Liver (tissue), 9 donors: Measurements from ENCODE around the gene SLC12A2. TPM values are rescaled to one million over a fixed set of nuclear protein-coding genes. Genes with fewer than 3 reads are reported as not detected.

ENCODE experiments used
- DNase-seq: peaks from one replicate; pipeline ENCODE4 v3.0.0-alpha.2; 2017; ENCODE audit warnings: low spot score
- H3K27ac ChIP-seq, 2 donors: one replicate each; pipeline ENCODE4 v1.7.0; 2013; ENCODE audit warnings: inconsistent platforms in 2 of 2, low read length in 2 of 2, control low read depth in 1 of 2, low read depth in 1 of 2, mild to moderate bottlenecking in 1 of 2
- H3K27me3 ChIP-seq, 4 donors: one replicate each; pipeline versions ENCODE4 v1.6.1 to v1.7.0; 2013; ENCODE audit warnings: low read length in 3 of 4, inconsistent platforms in 1 of 4, mild to moderate bottlenecking in 1 of 4, moderate library complexity in 1 of 4; ENCODE audit not compliant: control insufficient read depth in 4 of 4, insufficient read depth in 4 of 4
- H3K36me3 ChIP-seq, 4 donors: one replicate each; pipeline versions ENCODE4 v1.6.1 to v1.7.0; 2013; ENCODE audit warnings: low read length in 3 of 4, mild to moderate bottlenecking in 3 of 4, low read depth in 1 of 4, moderate library complexity in 1 of 4; ENCODE audit not compliant: control insufficient read depth in 4 of 4, insufficient read depth in 3 of 4
- H3K4me1 ChIP-seq, 4 donors: one replicate each; pipeline versions ENCODE4 v1.6.1 to v1.7.0; 2013; ENCODE audit warnings: low read length in 3 of 4, mild to moderate bottlenecking in 3 of 4, moderate library complexity in 1 of 4; ENCODE audit not compliant: control insufficient read depth in 4 of 4, insufficient read depth in 4 of 4
- H3K4me3 ChIP-seq, 3 donors: one replicate each; pipeline versions ENCODE4 v1.6.1 to v1.7.0; 2013; ENCODE audit warnings: low read length in 3 of 3, control low read depth in 1 of 3, low read depth in 1 of 3, mild to moderate bottlenecking in 1 of 3
- H3K9ac ChIP-seq, 2 donors: one replicate each; pipeline ENCODE4 v1.7.0; 2013; ENCODE audit warnings: low read length in 2 of 2, mild to moderate bottlenecking in 2 of 2, moderate library complexity in 2 of 2, control low read depth in 1 of 2, low read depth in 1 of 2
- H3K9me3 ChIP-seq, 4 donors: one replicate each; pipeline versions ENCODE4 v1.6.1 to v1.7.0; 2013; ENCODE audit warnings: low read length in 3 of 4; ENCODE audit not compliant: control insufficient read depth in 4 of 4
- FOXA2 ChIP-seq: IDR thresholded peaks from 2 replicates; pipeline ENCODE4 v1.6.1; 2016; ENCODE audit warnings: antibody characterized with exemption
- GABPA ChIP-seq, 2 donors: IDR thresholded peaks in 1 of 2; conservative IDR thresholded peaks in 1 of 2; 2 replicates each; pipeline ENCODE4 v1.6.1; 2016; ENCODE audit warnings: antibody characterized with exemption in 2 of 2, mild to moderate bottlenecking in 1 of 2, moderate library complexity in 1 of 2
- HNF4A ChIP-seq, 2 donors: conservative IDR thresholded peaks; 2 replicates each; pipeline ENCODE4 v1.6.1; 2016; ENCODE audit warnings: antibody characterized with exemption in 2 of 2, mild to moderate bottlenecking in 2 of 2
- HNF4G ChIP-seq: IDR thresholded peaks from 2 replicates; pipeline ENCODE4 v1.6.1; 2016; ENCODE audit warnings: antibody characterized with exemption
- JUND ChIP-seq, 2 donors: IDR thresholded peaks; 2 replicates each; pipeline ENCODE4 v1.6.1; 2016; ENCODE audit warnings: antibody characterized with exemption in 2 of 2
- NR2F2 ChIP-seq: IDR thresholded peaks from 2 replicates; pipeline ENCODE4 v1.6.1; 2016; ENCODE audit warnings: antibody characterized with exemption
- RAD21 ChIP-seq, 2 donors: IDR thresholded peaks; 2 replicates each; pipeline ENCODE4 v1.6.1; 2016; ENCODE audit warnings: antibody characterized with exemption in 2 of 2, mild to moderate bottlenecking in 2 of 2
- RXRA ChIP-seq, 2 donors: IDR thresholded peaks; 2 replicates each; pipeline ENCODE4 v1.6.1; 2017 to 2018; ENCODE audit warnings: antibody characterized with exemption in 2 of 2, mild to moderate bottlenecking in 1 of 2
- SP1 ChIP-seq: IDR thresholded peaks from 2 replicates; pipeline ENCODE4 v1.6.1; 2018; ENCODE audit warnings: antibody characterized with exemption, mild to moderate bottlenecking
- TAF1 ChIP-seq: conservative IDR thresholded peaks from 2 replicates; pipeline ENCODE4 v1.6.1; 2016; ENCODE audit warnings: antibody characterized with exemption, mild to moderate bottlenecking
- YY1 ChIP-seq: IDR thresholded peaks from 2 replicates; pipeline ENCODE4 v1.6.1; 2016; ENCODE audit warnings: antibody characterized with exemption, mild to moderate bottlenecking
- WGBS: extraction: QIAGEN DNeasy Blood & Tissue Kit; methylation state at CpG from one replicate; pipeline ENCODE4 v1.1.7; 2013; 5-methylcytosine and 5-hydroxymethylcytosine counted together
- polyA plus RNA-seq, 2 donors: library from polyadenylated mRNA; stranded (reverse) in 1 of 2; unstranded in 1 of 2; fragments of 200-250 nt in 1 of 2; fragments of >200 nt in 1 of 2; fragmentation: Nextera tagmentation in 1 of 2; extraction: Ambion mirVana in 1 of 2; gene quantifications; one replicate each; pipeline versions ENCODE4 v1.2.1 to v1.2.3, GENCODE V29; 2013 to 2015
- total RNA-seq, 2 donors: library from RNA; depleted of rRNA; stranded (reverse); fragments of >200 nt; gene quantifications; one replicate each; pipeline ENCODE4 v1.2.3, GENCODE V29; 2014
- TF ChIP-seq, protein P1 (sequence below): fragments of 150-350 bp; IDR thresholded peaks from 2 replicates; pipeline ENCODE4 v1.5.1; 2017; ENCODE audit warnings: improper control_type of control experiment, low read depth, low read length; ENCODE audit not compliant: missing input control
- TF ChIP-seq, protein P2 (sequence below): IDR thresholded peaks from 2 replicates; pipeline ENCODE4 v1.6.1; 2016; ENCODE audit warnings: antibody characterized with exemption
- TF ChIP-seq, protein P3 (sequence below): IDR thresholded peaks from 2 replicates; pipeline ENCODE4 v1.6.1; 2016; ENCODE audit warnings: antibody characterized with exemption
- TF ChIP-seq, protein P4 (sequence below): IDR thresholded peaks from 2 replicates; pipeline ENCODE4 v1.6.1; 2016; ENCODE audit warnings: antibody characterized with exemption
- TF ChIP-seq, protein P5 (sequence below): IDR thresholded peaks from 2 replicates; pipeline ENCODE4 v1.6.1; 2016; ENCODE audit warnings: antibody characterized with exemption, mild to moderate bottlenecking
- donor health status: healthy.
- donor health status: healthy.
- donor health status: healthy.
- donor health status: healthy.
- donor health status: healthy.

The SLC12A2 gene
- total and polyA plus RNA-seq, 4 donors = 2.5 to 10.9 (median 5.7) TPM

DNA sequence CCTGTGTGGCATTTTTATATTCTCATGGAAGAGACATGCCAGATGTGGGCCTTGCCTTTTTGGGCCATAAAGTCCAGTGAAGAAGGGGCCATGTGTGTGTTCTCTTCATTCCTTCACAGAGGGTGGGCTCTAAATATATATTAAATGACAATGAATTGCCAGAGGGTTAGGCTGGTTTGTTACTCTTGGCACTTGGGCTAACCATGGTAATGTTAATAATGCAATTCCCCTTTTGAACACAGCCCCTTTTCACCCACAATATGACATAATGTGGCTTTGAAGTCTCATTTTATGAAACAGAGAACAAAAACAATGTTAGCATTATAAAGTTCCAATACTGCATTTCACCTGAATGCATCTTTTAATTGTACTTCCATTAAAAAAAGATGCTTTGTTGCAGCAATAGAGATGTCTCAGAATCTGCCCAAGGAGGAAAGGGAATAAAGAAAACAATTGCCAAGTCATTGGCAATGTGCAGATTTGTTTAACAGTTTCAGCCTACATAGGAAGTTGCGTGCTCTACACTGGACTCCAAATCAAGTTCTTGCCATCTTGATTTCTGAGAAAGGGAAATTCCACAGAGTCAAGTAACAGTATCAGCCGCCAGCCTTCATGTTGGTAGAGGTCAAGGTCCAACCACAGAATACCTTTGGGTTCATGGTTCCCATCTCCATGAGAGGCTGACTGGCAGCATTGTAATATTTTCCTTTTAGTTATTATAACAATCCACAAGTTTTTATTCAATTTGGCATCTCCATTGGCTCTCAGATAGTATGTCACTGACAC, 141.9 kb downstream of the SLC12A2 start:
- no peak overlapping the region for H3K4me3 ChIP-seq
- no peaks in the 10 kb centered on the region for H3K4me1 ChIP-seq
- H3K9ac ChIP-seq = no peak overlapping the region
- WGBS = 88% methylated on average over 2 of the region's 2 CpGs
- TF ChIP-seq FOXA2 (no peak), JUND (IDR thresholded peaks at IDR 0.05) (no peak), GABPA (IDR thresholded peaks at IDR 0.05 in 1 of 2, conservative IDR thresholded peaks at IDR 0.05 in 1 of 2) (no peak)
- TF ChIP-seq, protein P1, sequence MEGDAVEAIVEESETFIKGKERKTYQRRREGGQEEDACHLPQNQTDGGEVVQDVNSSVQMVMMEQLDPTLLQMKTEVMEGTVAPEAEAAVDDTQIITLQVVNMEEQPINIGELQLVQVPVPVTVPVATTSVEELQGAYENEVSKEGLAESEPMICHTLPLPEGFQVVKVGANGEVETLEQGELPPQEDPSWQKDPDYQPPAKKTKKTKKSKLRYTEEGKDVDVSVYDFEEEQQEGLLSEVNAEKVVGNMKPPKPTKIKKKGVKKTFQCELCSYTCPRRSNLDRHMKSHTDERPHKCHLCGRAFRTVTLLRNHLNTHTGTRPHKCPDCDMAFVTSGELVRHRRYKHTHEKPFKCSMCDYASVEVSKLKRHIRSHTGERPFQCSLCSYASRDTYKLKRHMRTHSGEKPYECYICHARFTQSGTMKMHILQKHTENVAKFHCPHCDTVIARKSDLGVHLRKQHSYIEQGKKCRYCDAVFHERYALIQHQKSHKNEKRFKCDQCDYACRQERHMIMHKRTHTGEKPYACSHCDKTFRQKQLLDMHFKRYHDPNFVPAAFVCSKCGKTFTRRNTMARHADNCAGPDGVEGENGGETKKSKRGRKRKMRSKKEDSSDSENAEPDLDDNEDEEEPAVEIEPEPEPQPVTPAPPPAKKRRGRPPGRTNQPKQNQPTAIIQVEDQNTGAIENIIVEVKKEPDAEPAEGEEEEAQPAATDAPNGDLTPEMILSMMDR = no peak
- H3K27me3 ChIP-seq = peaks cover 0 to 7% (median 0%) of the 10 kb centered on the region in 4 donors
- H3K9me3 ChIP-seq = no peaks in the 10 kb centered on the region
- no peaks in the 10 kb centered on the region for H3K36me3 ChIP-seq
- no peak overlapping the region for H3K27ac ChIP-seq
- no peak for DNase-seq

DNA sequence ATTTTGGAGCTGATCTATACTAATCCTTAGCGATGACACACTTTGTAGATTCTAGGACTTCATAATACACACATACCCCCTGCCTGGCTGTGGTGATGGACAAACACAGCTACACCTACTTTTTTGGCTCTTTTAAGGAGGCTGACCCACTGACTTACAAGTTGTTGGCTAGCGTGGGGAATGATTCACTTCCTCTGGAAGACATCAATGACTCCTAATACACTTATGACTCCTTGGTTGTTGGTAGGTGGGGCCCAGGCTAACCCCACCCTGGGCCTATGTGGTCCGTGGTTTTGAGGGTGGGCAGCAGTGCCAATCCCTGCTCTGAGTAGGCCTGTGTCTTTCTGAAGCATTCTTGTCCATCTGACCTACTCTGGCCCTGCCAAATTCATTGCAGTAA, 144.4 kb downstream of the SLC12A2 start:
- Histone ChIP-seq H3K4me1 (no peaks in the 10 kb centered on the region), H3K27ac (no peak overlapping the region), H3K9me3 (no peaks in the 10 kb centered on the region), H3K4me3 (no peak overlapping the region), H3K9ac (no peak overlapping the region), H3K27me3 (peaks cover 0 to 3% (median 0%) of the 10 kb centered on the region in 4 donors), H3K36me3 (no peaks in the 10 kb centered on the region)
- 60% methylated on average over 3 of the region's 3 CpGs for WGBS
- TF ChIP-seq SP1 (no peak), HNF4A (conservative IDR thresholded peaks at IDR 0.05) (no peak), NR2F2 (no peak), TAF1 (no peak), YY1 (no peak), FOXA2 (no peak), HNF4G (no peak), GABPA (IDR thresholded peaks at IDR 0.05 in 1 of 2, conservative IDR thresholded peaks at IDR 0.05 in 1 of 2) (no peak), JUND (IDR thresholded peaks at IDR 0.05) (no peak), RAD21 (IDR thresholded peaks at IDR 0.05) (no peak), RXRA (IDR thresholded peaks at IDR 0.05) (no peak)
- TF ChIP-seq, protein P1 = no peak
- TF ChIP-seq, protein P2, sequence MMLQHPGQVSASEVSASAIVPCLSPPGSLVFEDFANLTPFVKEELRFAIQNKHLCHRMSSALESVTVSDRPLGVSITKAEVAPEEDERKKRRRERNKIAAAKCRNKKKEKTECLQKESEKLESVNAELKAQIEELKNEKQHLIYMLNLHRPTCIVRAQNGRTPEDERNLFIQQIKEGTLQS = no peak
- TF ChIP-seq, protein P3, sequence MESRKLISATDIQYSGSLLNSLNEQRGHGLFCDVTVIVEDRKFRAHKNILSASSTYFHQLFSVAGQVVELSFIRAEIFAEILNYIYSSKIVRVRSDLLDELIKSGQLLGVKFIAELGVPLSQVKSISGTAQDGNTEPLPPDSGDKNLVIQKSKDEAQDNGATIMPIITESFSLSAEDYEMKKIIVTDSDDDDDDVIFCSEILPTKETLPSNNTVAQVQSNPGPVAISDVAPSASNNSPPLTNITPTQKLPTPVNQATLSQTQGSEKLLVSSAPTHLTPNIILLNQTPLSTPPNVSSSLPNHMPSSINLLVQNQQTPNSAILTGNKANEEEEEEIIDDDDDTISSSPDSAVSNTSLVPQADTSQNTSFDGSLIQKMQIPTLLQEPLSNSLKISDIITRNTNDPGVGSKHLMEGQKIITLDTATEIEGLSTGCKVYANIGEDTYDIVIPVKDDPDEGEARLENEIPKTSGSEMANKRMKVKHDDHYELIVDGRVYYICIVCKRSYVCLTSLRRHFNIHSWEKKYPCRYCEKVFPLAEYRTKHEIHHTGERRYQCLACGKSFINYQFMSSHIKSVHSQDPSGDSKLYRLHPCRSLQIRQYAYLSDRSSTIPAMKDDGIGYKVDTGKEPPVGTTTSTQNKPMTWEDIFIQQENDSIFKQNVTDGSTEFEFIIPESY = no peak
- TF ChIP-seq, protein P4, sequence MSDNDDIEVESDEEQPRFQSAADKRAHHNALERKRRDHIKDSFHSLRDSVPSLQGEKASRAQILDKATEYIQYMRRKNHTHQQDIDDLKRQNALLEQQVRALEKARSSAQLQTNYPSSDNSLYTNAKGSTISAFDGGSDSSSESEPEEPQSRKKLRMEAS = no peak
- TF ChIP-seq, protein P5, sequence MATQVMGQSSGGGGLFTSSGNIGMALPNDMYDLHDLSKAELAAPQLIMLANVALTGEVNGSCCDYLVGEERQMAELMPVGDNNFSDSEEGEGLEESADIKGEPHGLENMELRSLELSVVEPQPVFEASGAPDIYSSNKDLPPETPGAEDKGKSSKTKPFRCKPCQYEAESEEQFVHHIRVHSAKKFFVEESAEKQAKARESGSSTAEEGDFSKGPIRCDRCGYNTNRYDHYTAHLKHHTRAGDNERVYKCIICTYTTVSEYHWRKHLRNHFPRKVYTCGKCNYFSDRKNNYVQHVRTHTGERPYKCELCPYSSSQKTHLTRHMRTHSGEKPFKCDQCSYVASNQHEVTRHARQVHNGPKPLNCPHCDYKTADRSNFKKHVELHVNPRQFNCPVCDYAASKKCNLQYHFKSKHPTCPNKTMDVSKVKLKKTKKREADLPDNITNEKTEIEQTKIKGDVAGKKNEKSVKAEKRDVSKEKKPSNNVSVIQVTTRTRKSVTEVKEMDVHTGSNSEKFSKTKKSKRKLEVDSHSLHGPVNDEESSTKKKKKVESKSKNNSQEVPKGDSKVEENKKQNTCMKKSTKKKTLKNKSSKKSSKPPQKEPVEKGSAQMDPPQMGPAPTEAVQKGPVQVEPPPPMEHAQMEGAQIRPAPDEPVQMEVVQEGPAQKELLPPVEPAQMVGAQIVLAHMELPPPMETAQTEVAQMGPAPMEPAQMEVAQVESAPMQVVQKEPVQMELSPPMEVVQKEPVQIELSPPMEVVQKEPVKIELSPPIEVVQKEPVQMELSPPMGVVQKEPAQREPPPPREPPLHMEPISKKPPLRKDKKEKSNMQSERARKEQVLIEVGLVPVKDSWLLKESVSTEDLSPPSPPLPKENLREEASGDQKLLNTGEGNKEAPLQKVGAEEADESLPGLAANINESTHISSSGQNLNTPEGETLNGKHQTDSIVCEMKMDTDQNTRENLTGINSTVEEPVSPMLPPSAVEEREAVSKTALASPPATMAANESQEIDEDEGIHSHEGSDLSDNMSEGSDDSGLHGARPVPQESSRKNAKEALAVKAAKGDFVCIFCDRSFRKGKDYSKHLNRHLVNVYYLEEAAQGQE = no peak
- no peak for DNase-seq
